Measurements from ENCODE around the gene CECR2.

CECR2 gene

GRCh38 chr22:17578136-17578754 is 209.0 kb downstream of the CECR2 start:
- H3K4me3 Mint-ChIP-seq, result no peak overlapping the region
- H3K27me3 Mint-ChIP-seq, result peaks cover 19% of the 10 kb centered on the region
- ATAC-seq (replicated peaks; ENCODE audit: extremely low read depth, poor library complexity, severe bottlenecking) (no peak), DNase-seq (ENCODE audit: low spot score in 2 of 2) (no peak)
- H3K27ac Mint-ChIP-seq (ENCODE audit: low read depth), result no peak overlapping the region
- no peaks in the 10 kb centered on the region for H3K9me3 Mint-ChIP-seq
- no peaks in the 10 kb centered on the region for H3K36me3 Mint-ChIP-seq (ENCODE audit: insufficient read depth)
- H3K4me1 Mint-ChIP-seq, result no peaks in the 10 kb centered on the region

GRCh38 chr22:17579535-17579981 is 210.3 kb downstream of the CECR2 start:
- no peaks in the 10 kb centered on the region for H3K36me3 Mint-ChIP-seq (ENCODE audit: insufficient read depth)
- no peaks in the 10 kb centered on the region for H3K9me3 Mint-ChIP-seq
- H3K4me1 Mint-ChIP-seq, result no peaks in the 10 kb centered on the region
- ATAC-seq (replicated peaks; ENCODE audit: extremely low read depth, poor library complexity, severe bottlenecking) (no peak), DNase-seq (ENCODE audit: low spot score in 2 of 2) (no peak)
- no peak overlapping the region for H3K4me3 Mint-ChIP-seq
- H3K27me3 Mint-ChIP-seq, result peaks cover 11% of the 10 kb centered on the region
- H3K27ac Mint-ChIP-seq (ENCODE audit: low read depth), result no peak overlapping the region

GRCh38 chr22:17580441-17581031 is 211.3 kb downstream of the CECR2 start:
- H3K4me1 Mint-ChIP-seq, result no peaks in the 10 kb centered on the region
- H3K36me3 Mint-ChIP-seq (ENCODE audit: insufficient read depth), result no peaks in the 10 kb centered on the region
- DNase-seq (ENCODE audit: low spot score in 2 of 2) (no peak), ATAC-seq (replicated peaks; ENCODE audit: extremely low read depth, poor library complexity, severe bottlenecking) (no peak)
- H3K27me3 Mint-ChIP-seq, result peaks cover 11% of the 10 kb centered on the region
- no peak overlapping the region for H3K4me3 Mint-ChIP-seq
- H3K9me3 Mint-ChIP-seq, result no peaks in the 10 kb centered on the region
- no peak overlapping the region for H3K27ac Mint-ChIP-seq (ENCODE audit: low read depth)

- Mint-ChIP-seq H3K4me1 (no peaks in the 10 kb centered on the region), H3K4me3 (no peak overlapping the region), H3K27ac (ENCODE audit: low read depth) (no peak overlapping the region), H3K36me3 (ENCODE audit: insufficient read depth) (no peaks in the 10 kb centered on the region), H3K9me3 (no peaks in the 10 kb centered on the region), H3K27me3 (peaks cover 11% of the 10 kb centered on the region)
- ATAC-seq (replicated peaks; ENCODE audit: extremely low read depth, poor library complexity, severe bottlenecking), result no peak
- DNase-seq (ENCODE audit: low spot score in 2 of 2), result no peak
Measured at GRCh38 chr22:17581056-17581455, 211.8 kb downstream of the CECR2 start.

- ATAC-seq (replicated peaks; ENCODE audit: extremely low read depth, poor library complexity, severe bottlenecking), result no peak
- Mint-ChIP-seq H3K27ac (ENCODE audit: low read depth) (no peak overlapping the region), H3K36me3 (ENCODE audit: insufficient read depth) (no peaks in the 10 kb centered on the region), H3K27me3 (peaks cover 11% of the 10 kb centered on the region), H3K4me3 (no peak overlapping the region), H3K9me3 (no peaks in the 10 kb centered on the region), H3K4me1 (no peaks in the 10 kb centered on the region)
- no peak for DNase-seq (ENCODE audit: low spot score in 2 of 2)
Measured at GRCh38 chr22:17581631-17582030, 212.4 kb downstream of the CECR2 start.

- H3K36me3 Mint-ChIP-seq (ENCODE audit: insufficient read depth), result no peaks in the 10 kb centered on the region
- no peak for DNase-seq (ENCODE audit: low spot score in 2 of 2)
- ATAC-seq (replicated peaks; ENCODE audit: extremely low read depth, poor library complexity, severe bottlenecking), result no peak
- H3K27ac Mint-ChIP-seq (ENCODE audit: low read depth), result no peak overlapping the region
- H3K4me1 Mint-ChIP-seq, result no peaks in the 10 kb centered on the region
- peaks cover 11% of the 10 kb centered on the region for H3K27me3 Mint-ChIP-seq
- H3K9me3 Mint-ChIP-seq, result no peaks in the 10 kb centered on the region
- H3K4me3 Mint-ChIP-seq, result no peak overlapping the region
Measured at GRCh38 chr22:17583151-17583550, 213.9 kb downstream of the CECR2 start.

- H3K27me3 Mint-ChIP-seq, result no peaks in the 10 kb centered on the region
- no peaks in the 10 kb centered on the region for H3K9me3 Mint-ChIP-seq
- H3K4me1 Mint-ChIP-seq, result no peaks in the 10 kb centered on the region
- no peak for DNase-seq (ENCODE audit: low spot score in 2 of 2)
- H3K4me3 Mint-ChIP-seq, result no peak overlapping the region
- no peak overlapping the region for H3K27ac Mint-ChIP-seq (ENCODE audit: low read depth)
- no peak for ATAC-seq (replicated peaks; ENCODE audit: extremely low read depth, poor library complexity, severe bottlenecking)
- peaks cover 12% of the 10 kb centered on the region for H3K36me3 Mint-ChIP-seq (ENCODE audit: insufficient read depth)
Measured at GRCh38 chr22:17586831-17587440, 217.7 kb downstream of the CECR2 start.

GRCh38 chr22:17587629-17588028 is 218.4 kb downstream of the CECR2 start:
- ATAC-seq (replicated peaks; ENCODE audit: extremely low read depth, poor library complexity, severe bottlenecking), result no peak
- Mint-ChIP-seq H3K4me3 (no peak overlapping the region), H3K27ac (ENCODE audit: low read depth) (no peak overlapping the region), H3K36me3 (ENCODE audit: insufficient read depth) (peaks cover 19% of the 10 kb centered on the region), H3K4me1 (no peaks in the 10 kb centered on the region), H3K27me3 (no peaks in the 10 kb centered on the region), H3K9me3 (no peaks in the 10 kb centered on the region)
- no peak for DNase-seq (ENCODE audit: low spot score in 2 of 2)

GRCh38 chr22:17588606-17589005 is 219.3 kb downstream of the CECR2 start:
- H3K4me3 Mint-ChIP-seq, result no peak overlapping the region
- ATAC-seq (replicated peaks; ENCODE audit: extremely low read depth, poor library complexity, severe bottlenecking) (no peak), DNase-seq (ENCODE audit: low spot score in 2 of 2) (no peak)
- no peaks in the 10 kb centered on the region for H3K9me3 Mint-ChIP-seq
- H3K27ac Mint-ChIP-seq (ENCODE audit: low read depth), result no peak overlapping the region
- H3K4me1 Mint-ChIP-seq, result no peaks in the 10 kb centered on the region
- peaks cover 27% of the 10 kb centered on the region for H3K36me3 Mint-ChIP-seq (ENCODE audit: insufficient read depth)
- no peaks in the 10 kb centered on the region for H3K27me3 Mint-ChIP-seq

GRCh38 chr22:17589810-17590375 is 220.6 kb downstream of the CECR2 start:
- DNase-seq (ENCODE audit: low spot score in 2 of 2) (no peak), ATAC-seq (replicated peaks; ENCODE audit: extremely low read depth, poor library complexity, severe bottlenecking) (no peak)
- Mint-ChIP-seq H3K4me1 (no peaks in the 10 kb centered on the region), H3K36me3 (ENCODE audit: insufficient read depth) (peaks cover 39% of the 10 kb centered on the region), H3K9me3 (no peaks in the 10 kb centered on the region), H3K27me3 (no peaks in the 10 kb centered on the region), H3K27ac (ENCODE audit: low read depth) (no peak overlapping the region), H3K4me3 (no peak overlapping the region)

- ATAC-seq (replicated peaks; ENCODE audit: extremely low read depth, poor library complexity, severe bottlenecking), result no peak
- no peaks in the 10 kb centered on the region for H3K27me3 Mint-ChIP-seq
- H3K4me1 Mint-ChIP-seq, result no peaks in the 10 kb centered on the region
- H3K4me3 Mint-ChIP-seq, result no peak overlapping the region
- H3K27ac Mint-ChIP-seq (ENCODE audit: low read depth), result no peak overlapping the region
- peaks cover 46% of the 10 kb centered on the region for H3K36me3 Mint-ChIP-seq (ENCODE audit: insufficient read depth)
- no peak for DNase-seq (ENCODE audit: low spot score in 2 of 2)
- H3K9me3 Mint-ChIP-seq, result no peaks in the 10 kb centered on the region
Measured at GRCh38 chr22:17590586-17590985, 221.3 kb downstream of the CECR2 start.

- Mint-ChIP-seq H3K4me1 (no peaks in the 10 kb centered on the region), H3K36me3 (ENCODE audit: insufficient read depth) (peaks cover 61% of the 10 kb centered on the region), H3K27ac (ENCODE audit: low read depth) (no peak overlapping the region), H3K27me3 (no peaks in the 10 kb centered on the region), H3K4me3 (no peak overlapping the region), H3K9me3 (no peaks in the 10 kb centered on the region)
- DNase-seq (ENCODE audit: low spot score in 2 of 2) (no peak), ATAC-seq (replicated peaks; ENCODE audit: extremely low read depth, poor library complexity, severe bottlenecking) (no peak)
Measured at GRCh38 chr22:17592201-17592600, 222.9 kb downstream of the CECR2 start.

GRCh38 chr22:17596226-17596625 is 227.0 kb downstream of the CECR2 start:
- no peaks in the 10 kb centered on the region for H3K9me3 Mint-ChIP-seq
- no peak overlapping the region for H3K27ac Mint-ChIP-seq (ENCODE audit: low read depth)
- H3K36me3 Mint-ChIP-seq (ENCODE audit: insufficient read depth), result peaks cover 85% of the 10 kb centered on the region
- H3K4me1 Mint-ChIP-seq, result no peaks in the 10 kb centered on the region
- DNase-seq (ENCODE audit: low spot score in 2 of 2), result no peak
- no peak for ATAC-seq (replicated peaks; ENCODE audit: extremely low read depth, poor library complexity, severe bottlenecking)
- H3K4me3 Mint-ChIP-seq, result no peak overlapping the region
- no peaks in the 10 kb centered on the region for H3K27me3 Mint-ChIP-seq

Data from central memory CD8-positive, alpha-beta T cell (primary cell).